ENCODE measurements around the gene ANTXR1. TPM values are rescaled to one million over a fixed set of nuclear protein-coding genes. Genes with fewer than 3 reads are reported as not detected.
"Not testable (repeated sequence)": the region's sequence is repeated elsewhere in the genome, so short reads cannot be mapped to it uniquely, and the experiment has no call there.

The ANTXR1 gene
- total RNA-seq, 2 experiments from 2014 or later: 0.30 to 0.38 TPM

GRCh38 chr2:69171116-69171896 is 158.3 kb downstream of the ANTXR1 start:
- CTCF ChIA-PET: no interaction called here
- POLR2A ChIA-PET: no interaction called here

- ChIA-PET POLR2A (no interaction called here), CTCF (interaction anchor here (0.9 kb wide), 1 partner anchor 18 kb away, joined by 3 read pairs; no protein-coding TSS in a partner anchor)
Observed at GRCh38 chr2:69171897-69172525, 159.0 kb downstream of the ANTXR1 start.

- ChIA-PET CTCF (no interaction called here), POLR2A (no interaction called here)
Observed at GRCh38 chr2:69173706-69174105, 160.7 kb downstream of the ANTXR1 start.

GRCh38 chr2:69174211-69174610 is 161.2 kb downstream of the ANTXR1 start:
- POLR2A ChIA-PET, CTCF ChIA-PET: not testable (repeated sequence)

GRCh38 chr2:69175790-69176715 is 163.1 kb downstream of the ANTXR1 start:
- ChIA-PET CTCF (no interaction called here), POLR2A (no interaction called here)

GRCh38 chr2:69177063-69177771 is 164.2 kb downstream of the ANTXR1 start:
- POLR2A ChIA-PET: no interaction called here
- CTCF ChIA-PET: no interaction called here

- ChIA-PET CTCF (no interaction called here), POLR2A (no interaction called here)
Observed at GRCh38 chr2:69177785-69178636, 165.0 kb downstream of the ANTXR1 start.

GRCh38 chr2:69178756-69179155 is 165.8 kb downstream of the ANTXR1 start:
- ChIA-PET CTCF (no interaction called here), POLR2A (no interaction called here)

GRCh38 chr2:69180227-69180626 is 167.2 kb downstream of the ANTXR1 start:
- POLR2A ChIA-PET: no interaction called here
- CTCF ChIA-PET: no interaction called here

- CTCF ChIA-PET: no interaction called here
Observed at GRCh38 chr2:69180974-69181373, 168.0 kb downstream of the ANTXR1 start.

GRCh38 chr2:69181806-69182427 is 168.9 kb downstream of the ANTXR1 start:
- CTCF ChIA-PET: no interaction called here
- POLR2A ChIA-PET: no interaction called here

More at GRCh38 chr2:69180974-69181373, 168.0 kb downstream of the ANTXR1 start:
- POLR2A ChIA-PET: no interaction called here

GRCh38 chr2:69183659-69184058 is 170.7 kb downstream of the ANTXR1 start:
- CTCF ChIA-PET: no interaction called here
- POLR2A ChIA-PET: no interaction called here

- CTCF ChIA-PET: no interaction called here
- POLR2A ChIA-PET: no interaction called here
Observed at GRCh38 chr2:69184224-69184623, 171.2 kb downstream of the ANTXR1 start.

GRCh38 chr2:69185807-69186206 is 172.8 kb downstream of the ANTXR1 start:
- ChIA-PET CTCF (no interaction called here), POLR2A (no interaction called here)

GRCh38 chr2:69186614-69187013 is 173.6 kb downstream of the ANTXR1 start:
- ChIA-PET POLR2A (no interaction called here), CTCF (no interaction called here)

GRCh38 chr2:69188182-69188900 is 175.4 kb downstream of the ANTXR1 start:
- ChIA-PET POLR2A (no interaction called here), CTCF (no interaction called here)

GRCh38 chr2:69190743-69191404 is 177.9 kb downstream of the ANTXR1 start:
- CTCF ChIA-PET: interaction anchor here (1.6 kb wide), 1 partner anchor 18 kb away, joined by 3 read pairs; no protein-coding TSS in a partner anchor
- POLR2A ChIA-PET: no interaction called here

Data from activated CD8-positive, alpha-beta memory T cell treated with anti-CD3 and anti-CD28 coated beads for 36 hours (primary cell).